Activated CD8-positive, alpha-beta memory T cell treated with anti-CD3 and anti-CD28 coated beads for 36 hours (primary cell): Measurements from ENCODE around the gene ADIPOR1. TPM values are rescaled to one million over a fixed set of nuclear protein-coding genes. Genes with fewer than 3 reads are reported as not detected.
"Not testable (repeated sequence)": the region's sequence is repeated elsewhere in the genome, so short reads cannot be mapped to it uniquely, and the experiment has no call there.

ENCODE experiments used
- CTCF ChIA-PET: fragments of 350-600 bp; sonication (Branson Sonifier 250); formaldehyde crosslinking; loops from one replicate; lab custom pipeline; 2021; ENCODE audit warnings: antibody characterized with exemption; lab: Charles Lee
- POLR2A ChIA-PET: fragments of 350-600 bp; sonication (Branson Sonifier 250); formaldehyde crosslinking; loops from one replicate; lab custom pipeline; 2021; ENCODE audit warnings: antibody characterized with exemption; lab: Charles Lee
- total RNA-seq, 2 experiments: library from RNA; stranded (reverse); gene quantifications; one replicate each; pipeline ENCODE4 v1.2.3, GENCODE V29; 2021

Gene ADIPOR1
- total RNA-seq, 2 experiments from 2014 or later = 92.0 to 94.4 TPM

- ChIA-PET POLR2A (interaction anchor here (0.5 kb wide), 1 partner anchor 24 kb away, joined by 4 read pairs; no protein-coding TSS in a partner anchor), CTCF (no interaction called here)
These were observed 6.0 kb downstream of the ADIPOR1 start for GRCh38 chr1:202952099-202952498.

- ChIA-PET CTCF (interaction anchor here (0.6 kb wide), 1 partner anchor 48 kb away, joined by 3 read pairs; no protein-coding TSS in a partner anchor), POLR2A (interaction anchor here (0.5 kb wide), 1 partner anchor 23 kb away, joined by 4 read pairs; no protein-coding TSS in a partner anchor)
These were observed 6.7 kb downstream of the ADIPOR1 start for GRCh38 chr1:202951437-202951836.

GRCh38 chr1:202945483-202945882, 12.6 kb downstream of the ADIPOR1 start:
- ChIA-PET POLR2A (no interaction called here), CTCF (no interaction called here)

GRCh38 chr1:202944438-202944921, 13.6 kb downstream of the ADIPOR1 start:
- CTCF ChIA-PET = interaction anchor here (1.6 kb wide), 1 partner anchor 17 kb away, joined by 3 read pairs; no protein-coding TSS in a partner anchor
- POLR2A ChIA-PET = no interaction called here

GRCh38 chr1:202942426-202942825, 15.7 kb downstream of the ADIPOR1 start:
- POLR2A ChIA-PET = interaction anchor here (0.6 kb wide), 2 partner anchors 84 to 229 kb away, joined by 4 to 12 read pairs; partner anchors contain the start of gene PPFIA4
- CTCF ChIA-PET = interaction anchor here (0.7 kb wide), 1 partner anchor 52 kb away, joined by 3 read pairs; no protein-coding TSS in a partner anchor

DNA sequence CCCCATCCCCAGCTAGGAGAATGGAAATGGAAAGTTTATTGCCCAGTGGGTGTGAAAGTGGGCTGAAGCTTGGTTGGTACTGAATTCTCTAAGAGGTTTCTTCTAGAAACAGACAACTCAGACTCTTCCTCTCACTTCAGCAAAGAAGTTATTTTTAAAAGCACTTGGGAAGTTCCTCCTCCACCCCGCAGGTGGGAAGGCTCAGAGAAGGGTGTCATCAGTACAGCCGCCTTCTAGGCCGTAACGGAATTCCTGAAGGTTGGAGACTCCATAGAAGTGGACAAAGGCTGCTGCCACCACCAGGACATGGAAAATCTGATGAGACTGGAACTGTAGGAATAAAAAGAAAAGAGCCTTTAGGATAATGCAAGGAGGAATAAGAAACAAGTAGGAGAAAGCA, 16.7 kb downstream of the ADIPOR1 start:
- ChIA-PET CTCF (no interaction called here), POLR2A (no interaction called here)

GRCh38 chr1:202940561-202940960, 17.6 kb downstream of the ADIPOR1 start:
- CTCF ChIA-PET = interaction anchor here (0.7 kb wide), 1 partner anchor 848 kb away, joined by 3 read pairs; no protein-coding TSS in a partner anchor
- POLR2A ChIA-PET = no interaction called here

DNA sequence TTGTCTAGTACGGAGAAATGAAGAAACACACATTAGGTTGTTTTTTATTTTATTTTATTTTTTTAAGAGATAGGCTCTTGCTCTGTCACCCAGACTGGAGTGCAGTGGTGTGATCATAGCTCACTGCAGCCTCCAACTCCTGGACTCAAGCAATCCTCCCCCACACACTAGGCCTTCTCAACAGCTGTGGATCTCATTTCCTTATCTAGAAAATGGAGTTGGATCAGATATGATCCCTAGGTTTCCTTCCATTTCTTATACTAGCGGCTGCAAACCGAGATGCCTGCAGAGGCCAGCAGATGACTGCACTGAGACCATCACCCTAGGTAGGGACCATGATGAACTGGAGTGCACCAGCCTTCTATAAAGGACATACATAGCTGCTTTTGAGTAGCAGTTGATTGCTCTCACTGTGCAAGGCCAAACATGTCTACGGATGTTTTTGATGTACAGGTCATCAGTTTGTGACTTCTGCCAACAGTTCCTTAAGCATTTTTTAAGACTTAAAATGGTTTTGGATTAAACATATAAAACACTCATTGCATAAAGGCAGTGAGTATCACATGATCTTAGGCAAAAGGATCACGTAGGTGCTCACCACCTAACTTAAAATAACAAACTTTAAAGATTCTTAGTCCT, 19.7 kb downstream of the ADIPOR1 start:
- POLR2A ChIA-PET = no interaction called here
- CTCF ChIA-PET = interaction anchor here (0.6 kb wide), 1 partner anchor 11 kb away, joined by 6 read pairs; no protein-coding TSS in a partner anchor

- POLR2A ChIA-PET, CTCF ChIA-PET: not testable (repeated sequence)
These were observed 21.7 kb downstream of the ADIPOR1 start for GRCh38 chr1:202936409-202936808.

DNA sequence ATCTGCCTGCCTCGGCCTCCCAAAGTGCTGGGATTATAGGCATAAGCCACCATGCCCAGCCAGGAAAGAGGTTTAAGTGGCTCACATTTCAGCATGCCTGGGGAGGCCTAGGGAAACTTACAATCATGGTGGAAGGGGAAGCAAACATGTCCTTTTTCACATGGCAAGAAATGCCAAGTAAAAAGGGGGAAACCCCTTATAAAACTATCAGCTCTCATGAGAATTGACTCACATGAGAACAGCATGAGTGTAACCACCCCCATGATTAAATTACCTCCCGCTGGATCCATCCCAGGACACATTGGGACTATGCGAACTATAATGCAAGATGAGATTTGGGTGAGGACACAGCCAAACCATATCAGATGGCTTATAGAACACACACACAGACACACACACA, 22.3 kb downstream of the ADIPOR1 start:
- POLR2A ChIA-PET = no interaction called here
- CTCF ChIA-PET = no interaction called here

DNA sequence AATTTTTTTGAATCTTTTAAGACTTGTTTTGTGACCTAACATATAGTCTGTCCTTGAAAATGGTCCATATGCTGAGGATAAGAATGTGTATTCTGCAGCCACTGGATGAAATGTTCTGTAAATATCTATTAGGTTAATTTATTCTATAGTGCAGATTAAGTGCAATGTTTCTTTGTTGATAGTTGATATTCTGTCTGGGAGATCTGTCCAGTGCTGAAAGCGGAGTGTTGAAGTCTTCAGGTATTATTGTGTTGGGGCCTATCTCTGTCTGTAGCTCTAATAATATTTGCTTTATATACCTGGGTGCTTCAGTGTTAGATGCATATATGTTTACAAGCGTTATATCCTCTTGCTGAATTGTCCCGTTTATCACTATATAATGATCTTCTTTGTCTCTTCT, 23.4 kb downstream of the ADIPOR1 start:
- ChIA-PET CTCF (no interaction called here), POLR2A (no interaction called here)

GRCh38 chr1:202932476-202932875, 25.6 kb downstream of the ADIPOR1 start:
- CTCF ChIA-PET = no interaction called here
- POLR2A ChIA-PET = interaction anchor here (0.5 kb wide), 1 partner anchor 234 kb away, joined by 3 read pairs; no protein-coding TSS in a partner anchor

DNA sequence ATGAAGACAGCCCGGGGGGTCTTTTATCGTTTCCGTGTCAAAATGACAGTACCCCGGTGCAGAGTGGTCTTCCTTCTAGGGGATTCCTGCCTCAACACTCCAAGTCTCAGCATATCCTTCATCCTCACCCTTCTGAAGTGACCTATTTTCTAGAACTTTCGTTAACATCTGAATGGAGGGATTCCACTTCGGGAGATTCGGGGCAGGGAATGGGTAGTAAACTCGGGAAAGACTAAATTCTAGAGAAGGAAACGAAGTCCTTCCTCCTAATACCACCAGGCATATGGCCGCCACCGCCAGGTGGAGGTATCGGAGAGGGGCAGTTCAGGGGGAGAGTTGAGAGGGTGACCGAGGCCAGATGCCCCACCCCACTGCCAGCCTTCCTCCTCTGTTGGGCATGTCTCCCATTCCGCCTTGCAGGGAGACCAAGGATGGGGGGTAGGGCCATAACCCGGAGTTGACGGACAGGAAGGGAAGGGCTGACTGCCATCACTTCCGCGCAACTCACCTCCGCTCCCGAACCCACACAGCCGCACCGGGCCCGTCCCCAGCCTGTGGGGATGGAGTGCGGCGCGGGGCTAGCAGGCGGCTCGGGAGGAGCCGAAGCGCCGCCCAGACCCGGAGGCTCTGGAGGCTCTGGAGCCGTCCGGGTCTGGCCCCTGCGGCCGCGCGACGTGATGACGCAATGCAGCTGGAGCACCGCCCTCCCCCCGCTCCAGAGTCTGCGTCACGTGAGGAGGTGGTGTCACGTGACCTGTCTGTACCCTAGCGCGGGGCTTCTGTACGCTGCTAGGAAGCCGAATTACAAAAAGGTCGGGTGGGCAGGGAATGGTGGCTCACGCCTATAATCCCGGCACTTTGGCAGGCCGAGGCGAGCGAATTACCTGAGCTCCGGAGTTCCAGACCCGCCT, 31.3 kb downstream of the ADIPOR1 start, which contains the start of gene KLHL12:
Gene KLHL12 (minus strand): TSS at position 654 of the 911 bp plus-strand sequence. CDS start 2,072 bp downstream, outside the sequence.
- POLR2A ChIA-PET = interaction anchor here (0.6 to 1.3 kb wide), 6 partner anchors 11 to 679 kb away, joined by 3 to 14 read pairs (median 4); partner anchors contain the start of gene TMEM183A

DNA sequence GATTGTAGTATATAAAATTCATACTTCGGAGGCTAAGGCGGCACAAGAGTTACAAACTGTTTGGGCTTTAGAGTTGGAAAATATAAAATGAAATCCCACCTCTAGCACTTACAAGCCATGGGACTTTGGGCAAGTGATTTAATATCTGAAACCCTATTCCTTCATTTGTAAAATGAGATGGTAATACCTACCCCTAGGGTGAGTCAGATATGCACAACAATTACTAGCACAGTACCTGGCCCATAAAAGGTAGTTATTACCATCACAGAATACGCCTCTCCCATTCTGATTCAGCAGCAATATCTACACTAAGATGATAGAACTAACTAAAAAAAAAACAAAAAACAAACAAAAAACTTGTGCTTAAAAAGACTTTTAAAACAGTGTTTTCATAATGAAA, 34.6 kb downstream of the ADIPOR1 start:
- ChIA-PET CTCF (no interaction called here), POLR2A (no interaction called here)

More for the DNA sequence above, 31.3 kb downstream of the ADIPOR1 start, which contains the start of gene KLHL12:
- CTCF ChIA-PET = interaction anchor here (0.6 to 2.1 kb wide), 5 partner anchors 17 to 112 kb away, joined by 3 to 5 read pairs (median 3); partner anchors contain the start of genes PPFIA4 and TMEM183A

DNA sequence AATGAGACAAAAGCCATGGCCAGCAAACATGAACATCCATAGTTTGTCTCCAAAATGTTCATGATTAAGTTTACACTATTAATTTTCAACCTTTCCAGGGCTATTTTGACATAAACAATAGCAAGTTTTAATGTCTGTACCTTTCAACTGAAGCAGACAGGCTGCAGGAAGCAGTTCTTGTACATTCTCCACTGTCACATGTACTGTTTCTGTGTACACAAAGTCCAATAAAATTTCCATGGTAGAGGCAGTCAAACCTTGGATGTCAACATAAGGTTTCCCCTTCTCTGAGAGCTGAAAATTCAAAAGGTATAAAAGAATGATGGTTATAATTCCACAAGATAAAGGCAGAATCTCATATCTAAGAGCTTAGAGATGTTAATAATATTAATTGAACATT, 38.5 kb downstream of the ADIPOR1 start:
- ChIA-PET CTCF (no interaction called here), POLR2A (no interaction called here)

GRCh38 chr1:202915146-202915545, 43.0 kb downstream of the ADIPOR1 start:
- POLR2A ChIA-PET = no interaction called here
- CTCF ChIA-PET = no interaction called here

DNA sequence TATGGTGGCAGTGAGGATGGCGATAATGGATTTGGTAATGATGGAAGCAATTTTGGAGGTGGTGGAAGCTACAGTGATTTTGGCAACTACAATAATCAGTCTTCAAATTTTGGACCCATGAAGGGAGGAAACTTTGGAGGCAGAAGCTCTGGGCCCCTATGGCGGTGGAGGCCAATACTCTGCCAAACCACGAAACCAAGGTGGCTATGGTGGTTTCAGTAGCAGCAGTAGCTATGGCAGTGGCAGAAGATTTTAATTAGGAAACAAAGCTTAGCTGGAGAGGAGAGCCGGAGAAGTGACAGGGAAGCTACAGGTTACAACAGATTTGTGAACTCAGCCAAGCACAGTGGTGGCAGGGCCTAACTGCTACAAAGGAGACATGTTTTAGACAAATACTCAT, 45.6 kb downstream of the ADIPOR1 start:
- CTCF ChIA-PET, POLR2A ChIA-PET: not testable (repeated sequence)

DNA sequence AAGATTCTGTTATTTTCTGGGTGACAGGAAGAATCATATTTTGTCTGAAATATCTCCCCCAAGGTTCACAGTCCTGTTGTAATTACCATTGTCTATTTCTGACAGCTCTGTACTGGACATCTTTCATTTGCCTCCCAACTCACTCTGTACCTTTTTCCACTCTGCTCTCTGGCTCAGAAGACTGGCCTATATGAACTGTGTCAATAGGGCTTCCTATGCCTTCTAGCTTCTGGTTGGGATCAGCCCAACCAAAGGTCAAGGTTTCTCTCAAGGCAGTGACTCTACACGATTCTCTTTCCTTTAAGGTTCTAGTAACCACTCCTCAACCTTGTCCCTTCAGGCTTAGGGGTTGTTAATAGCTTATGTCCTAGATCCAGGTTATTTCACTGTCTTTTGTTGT, 48.6 kb downstream of the ADIPOR1 start:
- CTCF ChIA-PET = no interaction called here
- POLR2A ChIA-PET = no interaction called here

DNA sequence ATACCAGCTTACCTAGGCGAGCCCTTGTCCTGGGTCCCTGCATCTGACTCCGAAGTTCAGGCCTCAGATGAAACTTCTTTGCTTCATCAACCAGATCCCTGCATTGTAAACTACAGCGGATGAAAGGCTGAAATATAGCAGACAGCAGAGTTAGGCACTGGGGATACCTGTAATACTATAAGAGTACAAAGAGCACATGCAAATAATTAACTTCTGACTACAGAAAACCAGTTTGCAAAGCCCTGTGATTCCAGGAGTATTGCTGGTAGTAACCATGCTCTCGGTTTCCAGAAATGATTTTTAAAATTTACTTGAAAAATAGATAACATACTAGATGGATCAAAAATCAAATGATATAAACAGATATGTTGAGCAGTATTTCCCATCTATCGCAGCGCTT, 49.1 kb downstream of the ADIPOR1 start:
- CTCF ChIA-PET = no interaction called here
- POLR2A ChIA-PET = interaction anchor here (0.7 kb wide), 1 partner anchor 89 kb away, joined by 3 read pairs; no protein-coding TSS in a partner anchor
